ENCODE results near the gene TFPI2. TPM values are rescaled to one million over a fixed set of nuclear protein-coding genes. Genes with fewer than 3 reads are reported as not detected.

Gene TFPI2
- total RNA-seq, 1 donor from 2014 or later, result 0.74 TPM

DNA sequence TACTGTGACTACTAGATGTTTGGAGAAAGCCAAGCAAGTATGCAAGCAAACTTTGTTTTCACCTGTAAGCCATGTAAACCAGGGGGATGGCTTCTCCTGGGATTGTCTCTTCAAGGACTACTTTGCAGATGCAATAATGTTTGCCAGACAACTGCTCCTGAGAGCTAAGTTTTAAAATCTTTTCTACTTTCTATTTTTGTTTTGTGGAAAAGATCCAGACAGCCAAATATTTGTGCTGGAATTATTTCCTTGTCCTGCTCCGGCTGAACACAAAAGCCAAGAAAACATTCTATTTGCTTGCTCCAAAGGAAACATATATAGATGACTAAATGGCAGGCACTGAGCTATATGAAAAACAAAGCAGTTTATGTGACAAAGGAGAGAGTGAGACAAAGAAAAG lies 51.6 kb downstream of the TFPI2 start:
- Histone ChIP-seq H3K4me3 (no peak overlapping the region), H3K27me3 (no peaks in the 10 kb centered on the region), H3K36me3 (no peaks in the 10 kb centered on the region), H3K27ac (no peak overlapping the region), H3K9me3 (no peaks in the 10 kb centered on the region), H3K4me1 (no peaks in the 10 kb centered on the region)
- DNase-seq (ENCODE audit: extremely low spot score in 2 of 2), result no peak
- no peak for TF ChIP-seq POLR2A (IDR thresholded peaks at IDR 0.05)
- TF ChIP-seq, protein P1, sequence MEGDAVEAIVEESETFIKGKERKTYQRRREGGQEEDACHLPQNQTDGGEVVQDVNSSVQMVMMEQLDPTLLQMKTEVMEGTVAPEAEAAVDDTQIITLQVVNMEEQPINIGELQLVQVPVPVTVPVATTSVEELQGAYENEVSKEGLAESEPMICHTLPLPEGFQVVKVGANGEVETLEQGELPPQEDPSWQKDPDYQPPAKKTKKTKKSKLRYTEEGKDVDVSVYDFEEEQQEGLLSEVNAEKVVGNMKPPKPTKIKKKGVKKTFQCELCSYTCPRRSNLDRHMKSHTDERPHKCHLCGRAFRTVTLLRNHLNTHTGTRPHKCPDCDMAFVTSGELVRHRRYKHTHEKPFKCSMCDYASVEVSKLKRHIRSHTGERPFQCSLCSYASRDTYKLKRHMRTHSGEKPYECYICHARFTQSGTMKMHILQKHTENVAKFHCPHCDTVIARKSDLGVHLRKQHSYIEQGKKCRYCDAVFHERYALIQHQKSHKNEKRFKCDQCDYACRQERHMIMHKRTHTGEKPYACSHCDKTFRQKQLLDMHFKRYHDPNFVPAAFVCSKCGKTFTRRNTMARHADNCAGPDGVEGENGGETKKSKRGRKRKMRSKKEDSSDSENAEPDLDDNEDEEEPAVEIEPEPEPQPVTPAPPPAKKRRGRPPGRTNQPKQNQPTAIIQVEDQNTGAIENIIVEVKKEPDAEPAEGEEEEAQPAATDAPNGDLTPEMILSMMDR (IDR thresholded peaks at IDR 0.05), result no peak
- no peak for TF ChIP-seq POLR2AphosphoS5 (IDR thresholded peaks at IDR 0.05; ENCODE audit: insufficient read depth in 1 of 2, low read depth in 1 of 2)
- intact Hi-C loops (cut with DNase I), result loop anchor here (10.0 kb wide), 1 partner anchor 584 kb away; no protein-coding TSS in a partner anchor

DNA sequence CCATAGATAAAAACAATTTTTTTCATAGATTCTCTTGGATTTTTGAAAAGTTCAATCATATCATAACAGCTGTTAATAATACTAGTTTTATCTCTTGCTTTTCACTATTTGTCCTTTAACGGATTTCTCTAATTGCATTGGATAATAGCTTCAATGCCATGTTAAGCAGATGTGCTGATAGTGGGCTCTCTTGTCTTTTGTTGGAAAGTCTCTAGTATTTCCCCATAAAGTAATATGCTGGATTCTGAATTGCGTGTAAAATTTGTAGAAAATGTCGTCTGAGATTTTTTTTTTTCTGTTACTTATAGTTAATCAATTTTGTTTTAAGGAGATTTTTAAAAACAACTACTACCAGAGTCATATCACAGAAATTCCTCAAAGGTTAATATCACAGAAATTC lies 53.3 kb downstream of the TFPI2 start:
- Histone ChIP-seq H3K4me1 (no peaks in the 10 kb centered on the region), H3K27me3 (no peaks in the 10 kb centered on the region), H3K36me3 (no peaks in the 10 kb centered on the region), H3K27ac (no peak overlapping the region), H3K4me3 (no peak overlapping the region), H3K9me3 (no peaks in the 10 kb centered on the region)
- TF ChIP-seq POLR2A (IDR thresholded peaks at IDR 0.05), result no peak
- TF ChIP-seq, protein P1 (IDR thresholded peaks at IDR 0.05), result no peak
- no peak for TF ChIP-seq POLR2AphosphoS5 (IDR thresholded peaks at IDR 0.05; ENCODE audit: insufficient read depth in 1 of 2, low read depth in 1 of 2)
- DNase-seq (ENCODE audit: extremely low spot score in 2 of 2), result no peak
- intact Hi-C loops (cut with DNase I), result loop anchor here (10.0 kb wide), 1 partner anchor 582 kb away; no protein-coding TSS in a partner anchor

DNA sequence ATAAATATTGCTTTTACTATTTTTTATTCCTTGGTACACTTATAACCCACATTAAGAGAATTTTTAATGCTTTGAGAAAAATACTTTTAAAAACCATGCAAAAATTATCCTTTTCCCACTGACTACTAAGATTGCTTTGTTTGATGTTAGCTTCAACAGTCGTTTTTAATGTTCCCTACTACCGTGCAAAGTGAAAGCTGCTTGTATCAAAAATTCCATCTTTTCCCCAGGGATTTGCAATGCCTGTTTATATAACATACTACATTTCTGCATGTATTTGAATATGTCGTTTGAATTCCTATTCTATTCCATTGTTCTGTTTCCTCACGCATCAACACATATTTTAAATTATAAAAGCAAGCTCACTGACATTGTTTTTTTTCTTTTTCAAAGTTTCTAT lies 54.4 kb downstream of the TFPI2 start:
- Histone ChIP-seq H3K9me3 (no peaks in the 10 kb centered on the region), H3K27ac (no peak overlapping the region), H3K4me3 (no peak overlapping the region), H3K27me3 (no peaks in the 10 kb centered on the region), H3K4me1 (no peaks in the 10 kb centered on the region), H3K36me3 (no peaks in the 10 kb centered on the region)
- DNase-seq (ENCODE audit: extremely low spot score in 2 of 2), result no peak
- no peak for TF ChIP-seq POLR2AphosphoS5 (IDR thresholded peaks at IDR 0.05; ENCODE audit: insufficient read depth in 1 of 2, low read depth in 1 of 2)
- TF ChIP-seq, protein P1 (IDR thresholded peaks at IDR 0.05), result no peak
- TF ChIP-seq POLR2A (IDR thresholded peaks at IDR 0.05), result no peak
- intact Hi-C loops (cut with DNase I), result loop anchor here (10.0 kb wide), 1 partner anchor 581 kb away; no protein-coding TSS in a partner anchor

DNA sequence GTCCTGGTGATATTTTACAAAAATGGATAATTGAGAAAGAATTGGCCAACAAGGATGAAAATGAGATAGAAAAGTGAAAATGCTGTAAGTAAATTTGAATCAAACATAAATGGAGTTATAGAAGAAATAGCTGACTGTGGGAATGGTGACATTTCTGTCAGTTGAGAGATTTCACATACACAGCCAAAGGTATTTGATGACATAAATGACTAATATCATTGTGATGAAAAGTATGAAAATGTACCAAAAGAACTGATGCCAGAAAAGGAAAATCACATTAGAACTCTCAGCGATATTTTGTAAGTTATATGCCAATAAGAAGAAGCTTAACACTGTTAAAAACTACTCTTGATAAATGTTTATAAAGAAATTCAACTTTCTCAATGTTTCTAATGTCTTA lies 54.9 kb downstream of the TFPI2 start:
- no peak for DNase-seq (ENCODE audit: extremely low spot score in 2 of 2)
- TF ChIP-seq, protein P1 (IDR thresholded peaks at IDR 0.05), result no peak
- Histone ChIP-seq H3K4me1 (no peaks in the 10 kb centered on the region), H3K27ac (no peak overlapping the region), H3K27me3 (no peaks in the 10 kb centered on the region), H3K9me3 (no peaks in the 10 kb centered on the region), H3K4me3 (no peak overlapping the region), H3K36me3 (no peaks in the 10 kb centered on the region)
- intact Hi-C loops (cut with DNase I), result loop anchor here (10.0 kb wide), 1 partner anchor 581 kb away; no protein-coding TSS in a partner anchor

Small RNAs within 50 kb of the gene (small RNA-seq; reads per million reads assigned to genes)
- not detected for gene AC002076.2

Other genes with a start within 250 kb of the TFPI2 start
- gene GNGT1, start 15.8 kb upstream of the TFPI2 start, total RNA-seq, result not detected
- gene GNG11, start 31.0 kb upstream of the TFPI2 start, total RNA-seq, result 15.0 TPM
- gene BET1, start 113.6 kb upstream of the TFPI2 start, total RNA-seq, result 22.1 TPM